Stimulated activated naive CD8-positive, alpha-beta T cell treated with anti-CD3 and anti-CD28 coated beads, Interleukin-15, amount 100 ng/mL, for 72 hours (primary cell): ENCODE results near the gene SLC30A3.
A peak's percentile ranks its signal among the peaks of the same experiment; 100 is the strongest.

Experiments
- ATAC-seq: fragments of 150-1000 bp; cut with Tn5 transposase; 2 replicates; pipeline ENCODE4 v1.10.0; 2021; ENCODE audit warnings: mild to moderate bottlenecking, moderate library complexity
- DNase-seq, 2 donors: peaks; one replicate each; pipeline ENCODE4 v3.0.0; 2021 to 2022
- H3K27ac Mint-ChIP-seq, 2 donors: one replicate each; pipeline ENCODE4 v1.8.0; 2022; ENCODE audit warnings: mild to moderate bottlenecking in 2 of 2, mixed read lengths in 2 of 2, moderate library complexity in 2 of 2
- H3K27me3 Mint-ChIP-seq: one replicate; pipeline ENCODE4 v1.8.0; 2022; ENCODE audit warnings: mixed read lengths
- H3K4me1 Mint-ChIP-seq: one replicate; pipeline ENCODE4 v1.8.0; 2022; ENCODE audit warnings: mild to moderate bottlenecking, mixed read lengths
- H3K4me3 Mint-ChIP-seq, 2 donors: one replicate each; pipeline ENCODE4 v1.8.0; 2022; ENCODE audit warnings: mild to moderate bottlenecking in 2 of 2, mixed read lengths in 2 of 2, moderate library complexity in 1 of 2
- H3K9me3 Mint-ChIP-seq, 2 donors: one replicate each; pipeline ENCODE4 v1.8.0; 2022; ENCODE audit warnings: mixed read lengths in 2 of 2

The SLC30A3 gene

GRCh38 chr2:27212626-27213471, 50.0 kb downstream of the SLC30A3 start:
- ATAC-seq (peak; percentile 45), DNase-seq (peak in 1 of 2 donors; percentile 53)
- Mint-ChIP-seq H3K9me3 (no peaks in the 10 kb centered on the region), H3K4me3 (peak overlapping the region; percentile 99 to 100), H3K27ac (peak overlapping the region; percentile 100), H3K4me1 (peaks cover 71% of the 10 kb centered on the region), H3K27me3 (no peaks in the 10 kb centered on the region)

GRCh38 chr2:27211943-27212625, 50.8 kb downstream of the SLC30A3 start, which contains the start of the genes ATRAID and SLC5A6:
ATRAID (plus strand) TSS chr2:27212041; CDS start chr2:27212369, 328 bp downstream.
SLC5A6 (minus strand) TSS chr2:27212268; CDS start chr2:27207650, 4,618 bp downstream.
- peaks cover 70% of the 10 kb centered on the region for H3K4me1 Mint-ChIP-seq
- H3K27me3 Mint-ChIP-seq, result no peaks in the 10 kb centered on the region
- peak within 1 kb of the TSS; percentile 99 to 100 for H3K4me3 Mint-ChIP-seq
- DNase-seq, result peak; percentile 89 to 91
- peak within 1 kb of the TSS; percentile 100 for H3K27ac Mint-ChIP-seq
- no peaks in the 10 kb centered on the region for H3K9me3 Mint-ChIP-seq
- peak; percentile 94 for ATAC-seq

- H3K4me1 Mint-ChIP-seq, result peaks cover 68% of the 10 kb centered on the region
- H3K27ac Mint-ChIP-seq, result peak overlapping the region; percentile 82 to 93
- DNase-seq (no peak), ATAC-seq (no peak)
- no peaks in the 10 kb centered on the region for H3K9me3 Mint-ChIP-seq
- H3K27me3 Mint-ChIP-seq, result no peaks in the 10 kb centered on the region
- H3K4me3 Mint-ChIP-seq, result peak overlapping the region; percentile 99 to 100
Measured at GRCh38 chr2:27211241-27211942, 51.5 kb downstream of the SLC30A3 start.

GRCh38 chr2:27209621-27210401, 53.0 kb downstream of the SLC30A3 start:
- H3K27me3 Mint-ChIP-seq, result no peaks in the 10 kb centered on the region
- peak overlapping the region in 1 of 2 donors; percentile 42 for H3K4me3 Mint-ChIP-seq
- H3K9me3 Mint-ChIP-seq, result no peaks in the 10 kb centered on the region
- ATAC-seq (no peak), DNase-seq (no peak)
- peak overlapping the region in 1 of 2 donors; percentile 47 for H3K27ac Mint-ChIP-seq
- peaks cover 64% of the 10 kb centered on the region for H3K4me1 Mint-ChIP-seq

- ATAC-seq, result no peak
- DNase-seq, result no peak
- H3K4me1 Mint-ChIP-seq, result peaks cover 61% of the 10 kb centered on the region
- no peaks in the 10 kb centered on the region for H3K9me3 Mint-ChIP-seq
- H3K27ac Mint-ChIP-seq, result no peak overlapping the region
- no peak overlapping the region for H3K4me3 Mint-ChIP-seq
- H3K27me3 Mint-ChIP-seq, result no peaks in the 10 kb centered on the region
Measured at GRCh38 chr2:27208486-27209050, 54.3 kb downstream of the SLC30A3 start.

GRCh38 chr2:27206346-27206745, 56.5 kb downstream of the SLC30A3 start:
- Mint-ChIP-seq H3K4me3 (no peak overlapping the region), H3K9me3 (no peaks in the 10 kb centered on the region), H3K4me1 (peaks cover 56% of the 10 kb centered on the region), H3K27ac (no peak overlapping the region), H3K27me3 (no peaks in the 10 kb centered on the region)
- ATAC-seq (no peak), DNase-seq (no peak)

GRCh38 chr2:27205206-27205605, 57.6 kb downstream of the SLC30A3 start:
- peaks cover 45% of the 10 kb centered on the region for H3K4me1 Mint-ChIP-seq
- H3K9me3 Mint-ChIP-seq, result no peaks in the 10 kb centered on the region
- no peak for DNase-seq
- H3K27me3 Mint-ChIP-seq, result no peaks in the 10 kb centered on the region
- no peak for ATAC-seq
- no peak overlapping the region for H3K4me3 Mint-ChIP-seq
- H3K27ac Mint-ChIP-seq, result no peak overlapping the region

GRCh38 chr2:27204566-27204965, 58.3 kb downstream of the SLC30A3 start:
- Mint-ChIP-seq H3K4me1 (peaks cover 39% of the 10 kb centered on the region), H3K9me3 (no peaks in the 10 kb centered on the region), H3K27ac (no peak overlapping the region), H3K4me3 (no peak overlapping the region), H3K27me3 (no peaks in the 10 kb centered on the region)
- DNase-seq (no peak), ATAC-seq (no peak)

- Mint-ChIP-seq H3K4me3 (no peak overlapping the region), H3K27me3 (no peaks in the 10 kb centered on the region), H3K4me1 (peaks cover 32% of the 10 kb centered on the region), H3K9me3 (no peaks in the 10 kb centered on the region), H3K27ac (peak overlapping the region in 1 of 2 donors; percentile 29)
- ATAC-seq, result no peak
- DNase-seq, result no peak
Measured at GRCh38 chr2:27203741-27204140, 59.1 kb downstream of the SLC30A3 start.
